Neural crest cell (in vitro differentiated cells): ENCODE data around the gene CYP2J2. TPM values are rescaled to one million over a fixed set of nuclear protein-coding genes. Genes with fewer than 3 reads are reported as not detected.

ENCODE experiments used
- DNase-seq: peaks from one replicate; pipeline ENCODE4 v3.0.0; 2021; ENCODE audit warnings: low read depth, mixed read lengths, low spot score
- H3K27ac Mint-ChIP-seq: one replicate; pipeline ENCODE4 v1.8.0; 2021; ENCODE audit warnings: mild to moderate bottlenecking, mixed read lengths; ENCODE audit not compliant: unreplicated experiment
- H3K27me3 Mint-ChIP-seq: 2 replicates; pipeline ENCODE4 v1.8.0; 2021; ENCODE audit warnings: low read depth, mild to moderate bottlenecking, mixed read lengths
- H3K36me3 Mint-ChIP-seq: 2 replicates; pipeline ENCODE4 v1.8.0; 2021; ENCODE audit warnings: low read depth, mild to moderate bottlenecking, mixed read lengths
- H3K4me1 Mint-ChIP-seq: 2 replicates; pipeline ENCODE4 v1.8.0; 2021; ENCODE audit warnings: mixed read lengths
- H3K4me3 Mint-ChIP-seq: one replicate; pipeline ENCODE4 v1.8.0; 2021; ENCODE audit warnings: mild to moderate bottlenecking, mixed read lengths
- H3K9me3 Mint-ChIP-seq: 2 replicates; pipeline ENCODE4 v1.8.0; 2021; ENCODE audit warnings: mixed read lengths
- CTCF ChIP-seq: fragments of 200-600 bp; sonication (generic); conservative IDR thresholded peaks from 2 replicates; pipeline ENCODE4 v1.5.0; 2021; ENCODE audit warnings: antibody characterized with exemption, mild to moderate bottlenecking
- total RNA-seq: library from RNA; stranded (reverse); gene quantifications from 2 replicates; pipeline ENCODE4 v1.2.1, GENCODE V29; 2021

Gene CYP2J2
- total RNA-seq, 1 donor from 2014 or later: 1.6 TPM

- peaks cover 3% of the 10 kb centered on the region for H3K27me3 Mint-ChIP-seq
- peak; percentile 65 for TF ChIP-seq CTCF
- DNase-seq: peak; percentile 23
Observed at GRCh38 chr1:59903141-59903754, 23.3 kb downstream of the CYP2J2 start.

GRCh38 chr1:59901770-59902388, 24.7 kb downstream of the CYP2J2 start:
- no peak overlapping the region for H3K4me3 Mint-ChIP-seq
- H3K9me3 Mint-ChIP-seq: no peaks in the 10 kb centered on the region
- DNase-seq: no peak
- no peak for TF ChIP-seq CTCF
- H3K4me1 Mint-ChIP-seq: peaks cover 4% of the 10 kb centered on the region
- H3K27ac Mint-ChIP-seq: no peak overlapping the region
- H3K27me3 Mint-ChIP-seq: peaks cover 3% of the 10 kb centered on the region
- H3K36me3 Mint-ChIP-seq: no peaks in the 10 kb centered on the region

More at GRCh38 chr1:59903141-59903754, 23.3 kb downstream of the CYP2J2 start:
- Mint-ChIP-seq H3K4me1 (peaks cover 4% of the 10 kb centered on the region), H3K36me3 (no peaks in the 10 kb centered on the region), H3K4me3 (no peak overlapping the region), H3K27ac (no peak overlapping the region), H3K9me3 (no peaks in the 10 kb centered on the region)

GRCh38 chr1:59900640-59901039, 25.9 kb downstream of the CYP2J2 start:
- no peak overlapping the region for H3K27ac Mint-ChIP-seq
- peaks cover 4% of the 10 kb centered on the region for H3K4me1 Mint-ChIP-seq
- H3K9me3 Mint-ChIP-seq: no peaks in the 10 kb centered on the region
- no peaks in the 10 kb centered on the region for H3K36me3 Mint-ChIP-seq
- H3K4me3 Mint-ChIP-seq: no peak overlapping the region
- no peak for DNase-seq
- H3K27me3 Mint-ChIP-seq: peaks cover 3% of the 10 kb centered on the region
- no peak for TF ChIP-seq CTCF

- peaks cover 3% of the 10 kb centered on the region for H3K27me3 Mint-ChIP-seq
Observed at GRCh38 chr1:59898927-59899326, 27.6 kb downstream of the CYP2J2 start.

GRCh38 chr1:59897165-59897564, 29.4 kb downstream of the CYP2J2 start:
- no peaks in the 10 kb centered on the region for H3K9me3 Mint-ChIP-seq
- H3K4me3 Mint-ChIP-seq: no peak overlapping the region
- H3K27ac Mint-ChIP-seq: no peak overlapping the region
- no peaks in the 10 kb centered on the region for H3K4me1 Mint-ChIP-seq
- no peaks in the 10 kb centered on the region for H3K36me3 Mint-ChIP-seq
- no peak for TF ChIP-seq CTCF
- no peak for DNase-seq
- H3K27me3 Mint-ChIP-seq: peaks cover 3% of the 10 kb centered on the region

More at GRCh38 chr1:59898927-59899326, 27.6 kb downstream of the CYP2J2 start:
- H3K4me3 Mint-ChIP-seq: no peak overlapping the region
- H3K27ac Mint-ChIP-seq: no peak overlapping the region
- H3K4me1 Mint-ChIP-seq: peaks cover 4% of the 10 kb centered on the region
- DNase-seq: no peak
- H3K9me3 Mint-ChIP-seq: no peaks in the 10 kb centered on the region
- TF ChIP-seq CTCF: no peak
- no peaks in the 10 kb centered on the region for H3K36me3 Mint-ChIP-seq
